SK-N-SH treated with all-trans-retinoic acid at 6 μM for 48 hours (cell line): ENCODE data around the gene ANKRD12.

Experiments
- ATAC-seq: fragments of 200-7000 bp; cut with Tn5 transposase; 3 replicates; pipeline ENCODE4 v1.9.1; 2020; ENCODE audit warnings: mild to moderate bottlenecking, moderate library complexity
- ARNTL ChIP-seq: fragments of 450-650 bp; formaldehyde crosslinking; IDR thresholded peaks from 2 replicates; pipeline ENCODE4 v1.5.0; 2020; ENCODE audit warnings: low read depth, mild to moderate bottlenecking, moderate library complexity, borderline replicate concordance
- BACH2 ChIP-seq: fragments of 250-450 bp; sonication (Bioruptor Pico); IDR thresholded peaks from 2 replicates; pipeline ENCODE4 v1.9.0; 2021; ENCODE audit warnings: mild to moderate bottlenecking, borderline replicate concordance
- CSDC2 ChIP-seq: fragments of 250-450 bp; sonication (Bioruptor Pico); IDR thresholded peaks from 2 replicates; pipeline ENCODE4 v1.5.0; 2020; ENCODE audit warnings: mild to moderate bottlenecking, moderate library complexity
- ESRRG ChIP-seq: fragments of 250-450 bp; sonication (Bioruptor Pico); IDR thresholded peaks from 2 replicates; pipeline ENCODE4 v1.6.1; 2021; ENCODE audit warnings: mild to moderate bottlenecking
- GLIS3 ChIP-seq: fragments of 250-450 bp; sonication (Bioruptor Pico); IDR thresholded peaks from 2 replicates; pipeline ENCODE4 v1.5.0; 2020; ENCODE audit warnings: mild to moderate bottlenecking, moderate library complexity
- ISL1 ChIP-seq: fragments of 250-450 bp; sonication (Bioruptor Pico); IDR thresholded peaks from 2 replicates; pipeline ENCODE4 v2.1.2; 2022; ENCODE audit warnings: mild to moderate bottlenecking, moderate library complexity
- OSR1 ChIP-seq: fragments of 250-450 bp; sonication (Bioruptor Pico); IDR thresholded peaks from 2 replicates; pipeline ENCODE4 v1.8.0; 2022; ENCODE audit warnings: moderate library complexity, mild to moderate bottlenecking, inconsistent platforms
- PPARA ChIP-seq: fragments of 250-450 bp; sonication (Bioruptor Pico); IDR thresholded peaks from 2 replicates; pipeline ENCODE4 v1.5.0; 2020; ENCODE audit warnings: mild to moderate bottlenecking, borderline replicate concordance
- RARB ChIP-seq: fragments of 250-450 bp; sonication (Bioruptor Pico); IDR thresholded peaks from 2 replicates; pipeline ENCODE4 v1.8.0; 2021; ENCODE audit warnings: mild to moderate bottlenecking, moderate library complexity
- SNAI2 ChIP-seq: fragments of 250-450 bp; sonication (Bioruptor Pico); IDR thresholded peaks from 2 replicates; pipeline ENCODE4 v1.5.0; 2020; ENCODE audit warnings: mild to moderate bottlenecking, moderate library complexity
- TCF4 ChIP-seq: fragments of 250-450 bp; sonication (Bioruptor Pico); IDR thresholded peaks from 2 replicates; pipeline ENCODE4 v1.8.0; 2021; ENCODE audit warnings: mild to moderate bottlenecking, moderate library complexity, borderline replicate concordance
- TOX ChIP-seq: fragments of 250-450 bp; sonication (Bioruptor Pico); IDR thresholded peaks from 2 replicates; pipeline ENCODE4 v1.8.0; 2021; ENCODE audit warnings: mild to moderate bottlenecking, moderate library complexity, borderline replicate concordance
- ZC3H10 ChIP-seq: fragments of 250-450 bp; sonication (Bioruptor Pico); IDR thresholded peaks from 2 replicates; pipeline ENCODE4 v1.5.1; 2021; ENCODE audit warnings: mild to moderate bottlenecking, moderate library complexity
- ZFP3 ChIP-seq: fragments of 250-450 bp; sonication (Bioruptor Pico); IDR thresholded peaks from 2 replicates; pipeline ENCODE4 v1.5.0; 2020; ENCODE audit warnings: mild to moderate bottlenecking, moderate library complexity
- ZFP30 ChIP-seq: fragments of 450-650 bp; formaldehyde crosslinking; IDR thresholded peaks from 2 replicates; pipeline ENCODE4 v1.5.0; 2022; ENCODE audit warnings: mild to moderate bottlenecking, moderate library complexity
- ZNF565 ChIP-seq: fragments of 450-650 bp; formaldehyde crosslinking; conservative IDR thresholded peaks from 2 replicates; pipeline ENCODE4 v1.5.0; 2020; ENCODE audit warnings: low read depth, mild to moderate bottlenecking, moderate library complexity
- ZNF70 ChIP-seq: fragments of 450-650 bp; formaldehyde crosslinking; IDR thresholded peaks from 2 replicates; pipeline ENCODE4 v1.5.0; 2020; ENCODE audit warnings: mild to moderate bottlenecking, moderate library complexity
- ZNF8 ChIP-seq: fragments of 450-650 bp; formaldehyde crosslinking; IDR thresholded peaks from 2 replicates; pipeline ENCODE4 v1.5.0; 2020; ENCODE audit warnings: mild to moderate bottlenecking, moderate library complexity
- TF ChIP-seq, protein P1 (sequence below): fragments of 250-450 bp; sonication (Bioruptor Pico); IDR thresholded peaks from 2 replicates; pipeline ENCODE4 v1.5.1; 2021; ENCODE audit warnings: mild to moderate bottlenecking, moderate library complexity
- TF ChIP-seq, protein P2 (sequence below): fragments of 250-450 bp; sonication (Bioruptor Pico); IDR thresholded peaks from 2 replicates; pipeline ENCODE4 v1.5.0; 2020; ENCODE audit warnings: mild to moderate bottlenecking, moderate library complexity
- TF ChIP-seq, protein P3 (sequence below): fragments of 250-450 bp; sonication (Bioruptor Pico); IDR thresholded peaks from 2 replicates; pipeline ENCODE4 v1.5.1; 2020; ENCODE audit warnings: low read depth, mild to moderate bottlenecking, moderate library complexity
- TF ChIP-seq, protein P4 (sequence below): fragments of 250-450 bp; sonication (Bioruptor Pico); IDR thresholded peaks from 2 replicates; pipeline ENCODE4 v1.8.0; 2020; ENCODE audit warnings: mild to moderate bottlenecking, moderate library complexity, borderline replicate concordance
- TF ChIP-seq, protein P5 (sequence below): fragments of 250-450 bp; sonication (Bioruptor Pico); IDR thresholded peaks from 2 replicates; pipeline ENCODE4 v1.8.0; 2021; ENCODE audit warnings: low read depth, mild to moderate bottlenecking, moderate library complexity, borderline replicate concordance

Gene ANKRD12

DNA sequence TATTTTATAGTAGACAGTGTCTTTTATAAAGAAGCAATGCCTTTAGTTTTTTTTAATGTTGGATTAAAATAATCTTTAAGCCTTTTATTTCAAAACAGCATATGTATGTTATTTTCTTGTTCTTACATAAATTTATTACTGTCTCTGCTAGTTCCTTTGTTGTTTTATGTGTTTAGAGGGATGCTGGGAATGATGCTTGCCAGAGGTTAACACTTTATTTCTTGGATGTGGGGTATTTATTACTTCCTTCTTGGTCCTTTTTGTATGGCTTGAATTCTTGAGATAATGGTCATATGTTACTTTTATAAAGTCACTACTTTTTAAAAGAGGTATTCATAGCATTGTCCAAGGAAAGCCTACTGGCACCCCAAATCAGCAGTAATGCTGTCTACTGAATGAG is 63.1 kb downstream of the ANKRD12 start:
- no peak for ATAC-seq
- TF ChIP-seq ZNF8 (CRISPR knock-in tag): no peak
- no peak for TF ChIP-seq ARNTL (CRISPR knock-in tag)
- TF ChIP-seq BACH2 (CRISPR knock-in tag): no peak
- no peak for TF ChIP-seq ZNF70
- TF ChIP-seq, protein P1, sequence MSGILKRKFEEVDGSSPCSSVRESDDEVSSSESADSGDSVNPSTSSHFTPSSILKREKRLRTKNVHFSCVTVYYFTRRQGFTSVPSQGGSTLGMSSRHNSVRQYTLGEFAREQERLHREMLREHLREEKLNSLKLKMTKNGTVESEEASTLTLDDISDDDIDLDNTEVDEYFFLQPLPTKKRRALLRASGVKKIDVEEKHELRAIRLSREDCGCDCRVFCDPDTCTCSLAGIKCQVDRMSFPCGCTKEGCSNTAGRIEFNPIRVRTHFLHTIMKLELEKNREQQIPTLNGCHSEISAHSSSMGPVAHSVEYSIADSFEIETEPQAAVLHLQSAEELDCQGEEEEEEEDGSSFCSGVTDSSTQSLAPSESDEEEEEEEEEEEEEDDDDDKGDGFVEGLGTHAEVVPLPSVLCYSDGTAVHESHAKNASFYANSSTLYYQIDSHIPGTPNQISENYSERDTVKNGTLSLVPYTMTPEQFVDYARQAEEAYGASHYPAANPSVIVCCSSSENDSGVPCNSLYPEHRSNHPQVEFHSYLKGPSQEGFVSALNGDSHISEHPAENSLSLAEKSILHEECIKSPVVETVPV: no peak
- no peak for TF ChIP-seq OSR1 (CRISPR knock-in tag)

DNA sequence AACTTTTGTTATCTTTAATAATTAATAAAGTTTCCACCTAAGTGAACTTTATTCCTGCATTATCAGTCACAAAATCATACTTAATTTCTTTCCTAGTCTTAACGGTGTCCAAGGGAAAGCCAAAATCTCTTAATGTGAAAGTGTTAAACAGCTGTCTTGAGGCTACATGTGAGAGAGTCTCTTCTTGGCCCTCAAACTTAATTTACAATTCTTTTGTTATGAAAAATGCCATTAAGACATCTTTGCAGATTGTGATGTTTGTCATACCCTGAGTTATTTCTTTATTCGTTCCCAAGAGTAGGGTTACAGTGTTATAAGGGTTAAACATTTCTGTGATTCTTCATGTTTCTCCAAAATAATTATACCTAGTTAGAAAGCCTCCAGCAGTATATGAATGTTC is 64.6 kb downstream of the ANKRD12 start:
- TF ChIP-seq, protein P2, sequence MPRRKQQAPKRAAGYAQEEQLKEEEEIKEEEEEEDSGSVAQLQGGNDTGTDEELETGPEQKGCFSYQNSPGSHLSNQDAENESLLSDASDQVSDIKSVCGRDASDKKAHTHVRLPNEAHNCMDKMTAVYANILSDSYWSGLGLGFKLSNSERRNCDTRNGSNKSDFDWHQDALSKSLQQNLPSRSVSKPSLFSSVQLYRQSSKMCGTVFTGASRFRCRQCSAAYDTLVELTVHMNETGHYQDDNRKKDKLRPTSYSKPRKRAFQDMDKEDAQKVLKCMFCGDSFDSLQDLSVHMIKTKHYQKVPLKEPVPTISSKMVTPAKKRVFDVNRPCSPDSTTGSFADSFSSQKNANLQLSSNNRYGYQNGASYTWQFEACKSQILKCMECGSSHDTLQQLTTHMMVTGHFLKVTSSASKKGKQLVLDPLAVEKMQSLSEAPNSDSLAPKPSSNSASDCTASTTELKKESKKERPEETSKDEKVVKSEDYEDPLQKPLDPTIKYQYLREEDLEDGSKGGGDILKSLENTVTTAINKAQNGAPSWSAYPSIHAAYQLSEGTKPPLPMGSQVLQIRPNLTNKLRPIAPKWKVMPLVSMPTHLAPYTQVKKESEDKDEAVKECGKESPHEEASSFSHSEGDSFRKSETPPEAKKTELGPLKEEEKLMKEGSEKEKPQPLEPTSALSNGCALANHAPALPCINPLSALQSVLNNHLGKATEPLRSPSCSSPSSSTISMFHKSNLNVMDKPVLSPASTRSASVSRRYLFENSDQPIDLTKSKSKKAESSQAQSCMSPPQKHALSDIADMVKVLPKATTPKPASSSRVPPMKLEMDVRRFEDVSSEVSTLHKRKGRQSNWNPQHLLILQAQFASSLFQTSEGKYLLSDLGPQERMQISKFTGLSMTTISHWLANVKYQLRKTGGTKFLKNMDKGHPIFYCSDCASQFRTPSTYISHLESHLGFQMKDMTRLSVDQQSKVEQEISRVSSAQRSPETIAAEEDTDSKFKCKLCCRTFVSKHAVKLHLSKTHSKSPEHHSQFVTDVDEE (CRISPR knock-in tag): no peak
- no peak for TF ChIP-seq ZC3H10 (CRISPR knock-in tag)
- no peak for TF ChIP-seq RARB
- no peak for TF ChIP-seq CSDC2
- TF ChIP-seq ARNTL (CRISPR knock-in tag): no peak
- no peak for TF ChIP-seq GLIS3
- no peak for TF ChIP-seq ZFP3
- TF ChIP-seq TOX (CRISPR knock-in tag): no peak
- TF ChIP-seq BACH2 (CRISPR knock-in tag): no peak
- TF ChIP-seq ZFP30 (CRISPR knock-in tag): no peak
- TF ChIP-seq, protein P1: no peak
- no peak for TF ChIP-seq PPARA (CRISPR knock-in tag)
- TF ChIP-seq TCF4: no peak
- no peak for TF ChIP-seq ZNF8 (CRISPR knock-in tag)
- TF ChIP-seq, protein P3, sequence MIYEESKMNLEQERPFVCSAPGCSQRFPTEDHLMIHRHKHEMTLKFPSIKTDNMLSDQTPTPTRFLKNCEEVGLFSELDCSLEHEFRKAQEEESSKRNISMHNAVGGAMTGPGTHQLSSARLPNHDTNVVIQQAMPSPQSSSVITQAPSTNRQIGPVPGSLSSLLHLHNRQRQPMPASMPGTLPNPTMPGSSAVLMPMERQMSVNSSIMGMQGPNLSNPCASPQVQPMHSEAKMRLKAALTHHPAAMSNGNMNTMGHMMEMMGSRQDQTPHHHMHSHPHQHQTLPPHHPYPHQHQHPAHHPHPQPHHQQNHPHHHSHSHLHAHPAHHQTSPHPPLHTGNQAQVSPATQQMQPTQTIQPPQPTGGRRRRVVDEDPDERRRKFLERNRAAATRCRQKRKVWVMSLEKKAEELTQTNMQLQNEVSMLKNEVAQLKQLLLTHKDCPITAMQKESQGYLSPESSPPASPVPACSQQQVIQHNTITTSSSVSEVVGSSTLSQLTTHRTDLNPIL: no peak
- TF ChIP-seq ISL1 (CRISPR knock-in tag): no peak
- TF ChIP-seq, protein P4, sequence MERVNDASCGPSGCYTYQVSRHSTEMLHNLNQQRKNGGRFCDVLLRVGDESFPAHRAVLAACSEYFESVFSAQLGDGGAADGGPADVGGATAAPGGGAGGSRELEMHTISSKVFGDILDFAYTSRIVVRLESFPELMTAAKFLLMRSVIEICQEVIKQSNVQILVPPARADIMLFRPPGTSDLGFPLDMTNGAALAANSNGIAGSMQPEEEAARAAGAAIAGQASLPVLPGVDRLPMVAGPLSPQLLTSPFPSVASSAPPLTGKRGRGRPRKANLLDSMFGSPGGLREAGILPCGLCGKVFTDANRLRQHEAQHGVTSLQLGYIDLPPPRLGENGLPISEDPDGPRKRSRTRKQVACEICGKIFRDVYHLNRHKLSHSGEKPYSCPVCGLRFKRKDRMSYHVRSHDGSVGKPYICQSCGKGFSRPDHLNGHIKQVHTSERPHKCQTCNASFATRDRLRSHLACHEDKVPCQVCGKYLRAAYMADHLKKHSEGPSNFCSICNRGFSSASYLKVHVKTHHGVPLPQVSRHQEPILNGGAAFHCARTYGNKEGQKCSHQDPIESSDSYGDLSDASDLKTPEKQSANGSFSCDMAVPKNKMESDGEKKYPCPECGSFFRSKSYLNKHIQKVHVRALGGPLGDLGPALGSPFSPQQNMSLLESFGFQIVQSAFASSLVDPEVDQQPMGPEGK (CRISPR knock-in tag): no peak
- TF ChIP-seq OSR1 (CRISPR knock-in tag): no peak
- no peak for TF ChIP-seq ESRRG (CRISPR knock-in tag)
- TF ChIP-seq SNAI2 (CRISPR knock-in tag): no peak

DNA sequence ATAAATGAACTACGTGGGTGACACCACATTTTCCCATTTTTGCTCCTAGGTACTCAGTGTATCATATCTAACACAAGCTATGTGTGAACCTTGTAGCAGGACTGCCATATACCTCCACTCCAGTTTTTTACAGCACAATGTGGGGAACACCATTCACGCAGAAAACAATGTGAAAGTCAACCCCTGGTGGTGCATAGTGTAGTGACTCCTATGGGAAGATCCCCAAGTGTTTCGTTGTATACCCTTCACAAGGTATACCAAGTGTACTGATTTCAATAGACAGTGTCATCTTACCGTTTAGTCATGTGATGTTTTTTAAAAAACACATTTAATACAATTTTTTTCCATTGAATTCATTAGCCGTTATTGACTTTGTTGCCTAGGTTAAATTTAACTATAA is 68.1 kb downstream of the ANKRD12 start:
- ATAC-seq: no peak
- TF ChIP-seq ZNF565 (CRISPR knock-in tag): no peak
- no peak for TF ChIP-seq TCF4
- no peak for TF ChIP-seq ARNTL (CRISPR knock-in tag)
- no peak for TF ChIP-seq TOX (CRISPR knock-in tag)
- no peak for TF ChIP-seq OSR1 (CRISPR knock-in tag)
- TF ChIP-seq ZC3H10 (CRISPR knock-in tag): no peak
- TF ChIP-seq GLIS3: no peak
- TF ChIP-seq, protein P1: no peak
- no peak for TF ChIP-seq ESRRG (CRISPR knock-in tag)
- TF ChIP-seq ZNF8 (CRISPR knock-in tag): no peak
- no peak for TF ChIP-seq ZFP3
- no peak for TF ChIP-seq ZNF70
- TF ChIP-seq ZFP30 (CRISPR knock-in tag): no peak
- no peak for TF ChIP-seq PPARA (CRISPR knock-in tag)
- TF ChIP-seq, protein P5, sequence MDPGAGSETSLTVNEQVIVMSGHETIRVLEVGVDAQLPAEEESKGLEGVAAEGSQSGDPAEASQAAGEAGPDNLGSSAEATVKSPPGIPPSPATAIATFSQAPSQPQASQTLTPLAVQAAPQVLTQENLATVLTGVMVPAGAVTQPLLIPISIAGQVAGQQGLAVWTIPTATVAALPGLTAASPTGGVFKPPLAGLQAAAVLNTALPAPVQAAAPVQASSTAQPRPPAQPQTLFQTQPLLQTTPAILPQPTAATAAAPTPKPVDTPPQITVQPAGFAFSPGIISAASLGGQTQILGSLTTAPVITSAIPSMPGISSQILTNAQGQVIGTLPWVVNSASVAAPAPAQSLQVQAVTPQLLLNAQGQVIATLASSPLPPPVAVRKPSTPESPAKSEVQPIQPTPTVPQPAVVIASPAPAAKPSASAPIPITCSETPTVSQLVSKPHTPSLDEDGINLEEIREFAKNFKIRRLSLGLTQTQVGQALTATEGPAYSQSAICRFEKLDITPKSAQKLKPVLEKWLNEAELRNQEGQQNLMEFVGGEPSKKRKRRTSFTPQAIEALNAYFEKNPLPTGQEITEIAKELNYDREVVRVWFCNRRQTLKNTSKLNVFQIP (CRISPR knock-in tag): no peak
- no peak for TF ChIP-seq RARB
- TF ChIP-seq BACH2 (CRISPR knock-in tag): no peak

More for the DNA sequence above, 64.6 kb downstream of the ANKRD12 start:
- ATAC-seq: no peak
